Progenitor cell of endocrine pancreas (in vitro differentiated cells): ENCODE measurements around the gene FOXP2. TPM values are rescaled to one million over a fixed set of nuclear protein-coding genes. Genes with fewer than 3 reads are reported as not detected.

Experiments
- DNase-seq: peaks from one replicate; pipeline ENCODE4 v3.0.0; 2021; ENCODE audit warnings: low spot score; ENCODE audit not compliant: unreplicated experiment
- H3K27ac Mint-ChIP-seq: 2 replicates; pipeline ENCODE4 v1.8.0; 2021; ENCODE audit warnings: mild to moderate bottlenecking, moderate library complexity, mixed read lengths
- H3K27me3 Mint-ChIP-seq: 2 replicates; pipeline ENCODE4 v1.8.0; 2021; ENCODE audit warnings: mixed read lengths
- H3K36me3 Mint-ChIP-seq: 2 replicates; pipeline ENCODE4 v1.8.0; 2022; ENCODE audit warnings: mixed read lengths; ENCODE audit not compliant: insufficient read depth
- H3K4me1 Mint-ChIP-seq: 2 replicates; pipeline ENCODE4 v1.8.0; 2021; ENCODE audit warnings: low read depth, mixed read lengths
- H3K4me3 Mint-ChIP-seq: 2 replicates; pipeline ENCODE4 v1.8.0; 2021; ENCODE audit warnings: low read depth, mild to moderate bottlenecking, moderate library complexity, mixed read lengths
- H3K9me3 Mint-ChIP-seq: 2 replicates; pipeline ENCODE4 v1.8.0; 2021; ENCODE audit warnings: low read depth, mixed read lengths
- total RNA-seq: library from RNA; stranded (reverse); gene quantifications from 2 replicates; pipeline ENCODE4 v1.2.1, GENCODE V29; 2021
- TF ChIP-seq, protein P1 (sequence below): fragments of 200-600 bp; sonication (generic); IDR thresholded peaks from one replicate; pipeline ENCODE4 v1.5.0; 2021; ENCODE audit warnings: antibody characterized with exemption, mild to moderate bottlenecking; ENCODE audit not compliant: unreplicated experiment

The FOXP2 gene
- total RNA-seq, 1 donor from 2014 or later: 5.8 TPM

GRCh38 chr7:114650491-114650890 lies 235.9 kb downstream of the FOXP2 start:
- Mint-ChIP-seq H3K27ac (no peak overlapping the region), H3K4me1 (peaks cover 40% of the 10 kb centered on the region), H3K4me3 (no peak overlapping the region), H3K36me3 (no peaks in the 10 kb centered on the region), H3K27me3 (no peaks in the 10 kb centered on the region), H3K9me3 (no peaks in the 10 kb centered on the region)
- TF ChIP-seq, protein P1, sequence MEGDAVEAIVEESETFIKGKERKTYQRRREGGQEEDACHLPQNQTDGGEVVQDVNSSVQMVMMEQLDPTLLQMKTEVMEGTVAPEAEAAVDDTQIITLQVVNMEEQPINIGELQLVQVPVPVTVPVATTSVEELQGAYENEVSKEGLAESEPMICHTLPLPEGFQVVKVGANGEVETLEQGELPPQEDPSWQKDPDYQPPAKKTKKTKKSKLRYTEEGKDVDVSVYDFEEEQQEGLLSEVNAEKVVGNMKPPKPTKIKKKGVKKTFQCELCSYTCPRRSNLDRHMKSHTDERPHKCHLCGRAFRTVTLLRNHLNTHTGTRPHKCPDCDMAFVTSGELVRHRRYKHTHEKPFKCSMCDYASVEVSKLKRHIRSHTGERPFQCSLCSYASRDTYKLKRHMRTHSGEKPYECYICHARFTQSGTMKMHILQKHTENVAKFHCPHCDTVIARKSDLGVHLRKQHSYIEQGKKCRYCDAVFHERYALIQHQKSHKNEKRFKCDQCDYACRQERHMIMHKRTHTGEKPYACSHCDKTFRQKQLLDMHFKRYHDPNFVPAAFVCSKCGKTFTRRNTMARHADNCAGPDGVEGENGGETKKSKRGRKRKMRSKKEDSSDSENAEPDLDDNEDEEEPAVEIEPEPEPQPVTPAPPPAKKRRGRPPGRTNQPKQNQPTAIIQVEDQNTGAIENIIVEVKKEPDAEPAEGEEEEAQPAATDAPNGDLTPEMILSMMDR: no peak
- no peak for DNase-seq

GRCh38 chr7:114652041-114652440 lies 237.4 kb downstream of the FOXP2 start:
- Mint-ChIP-seq H3K27me3 (no peaks in the 10 kb centered on the region), H3K4me1 (peaks cover 42% of the 10 kb centered on the region), H3K4me3 (no peak overlapping the region), H3K27ac (no peak overlapping the region), H3K36me3 (no peaks in the 10 kb centered on the region), H3K9me3 (no peaks in the 10 kb centered on the region)
- TF ChIP-seq, protein P1: no peak
- DNase-seq: no peak

- Mint-ChIP-seq H3K27me3 (no peaks in the 10 kb centered on the region), H3K4me3 (no peak overlapping the region), H3K36me3 (no peaks in the 10 kb centered on the region), H3K4me1 (peaks cover 37% of the 10 kb centered on the region), H3K27ac (peak overlapping the region; percentile 59), H3K9me3 (no peaks in the 10 kb centered on the region)
- no peak for DNase-seq
- TF ChIP-seq, protein P1: no peak
These were observed 238.9 kb downstream of the FOXP2 start for GRCh38 chr7:114653364-114654088.

- Mint-ChIP-seq H3K36me3 (no peaks in the 10 kb centered on the region), H3K9me3 (no peaks in the 10 kb centered on the region), H3K4me1 (peaks cover 31% of the 10 kb centered on the region), H3K27me3 (no peaks in the 10 kb centered on the region), H3K4me3 (no peak overlapping the region), H3K27ac (no peak overlapping the region)
- DNase-seq: no peak
- TF ChIP-seq, protein P1: no peak
These were observed 241.9 kb downstream of the FOXP2 start for GRCh38 chr7:114656466-114656865.

GRCh38 chr7:114657279-114657678 lies 242.7 kb downstream of the FOXP2 start:
- Mint-ChIP-seq H3K4me1 (peaks cover 27% of the 10 kb centered on the region), H3K36me3 (no peaks in the 10 kb centered on the region), H3K27me3 (no peaks in the 10 kb centered on the region), H3K27ac (no peak overlapping the region), H3K9me3 (no peaks in the 10 kb centered on the region), H3K4me3 (no peak overlapping the region)
- DNase-seq: no peak
- TF ChIP-seq, protein P1: no peak
